Fibroblast of lung (primary cell): ENCODE data around the gene TMEM203. TPM values are rescaled to one million over a fixed set of nuclear protein-coding genes. Genes with fewer than 3 reads are reported as not detected.
A peak's percentile ranks its signal among the peaks of the same experiment; 100 is the strongest.

Experiments used
- DNase-seq, 2 donors: peaks; one replicate each; pipeline versions ENCODE4 v3.0.0 to v3.0.0-alpha.2; 2010; ENCODE audit warnings: low read depth in 2 of 2
- H2AFZ ChIP-seq: 2 replicates; pipeline ENCODE4 v1.5.1; 2012; ENCODE audit warnings: low read length, control low read depth, inconsistent platforms
- H3K27ac ChIP-seq: 2 replicates; pipeline ENCODE4 v1.5.1; 2011; ENCODE audit warnings: low read length, control low read depth; ENCODE audit not compliant: insufficient read depth
- H3K27me3 ChIP-seq: 2 replicates; pipeline ENCODE4 v1.5.1; 2011; ENCODE audit warnings: mild to moderate bottlenecking, low read length; ENCODE audit not compliant: control insufficient read depth, insufficient read depth
- H3K36me3 ChIP-seq: 2 replicates; pipeline ENCODE4 v1.5.1; 2011; ENCODE audit warnings: low read length; ENCODE audit not compliant: control insufficient read depth, insufficient read depth
- H3K4me1 ChIP-seq: 2 replicates; pipeline ENCODE4 v1.5.1; 2011; ENCODE audit warnings: low read length; ENCODE audit not compliant: control insufficient read depth, insufficient read depth; ENCODE audit errors: extremely low read depth
- H3K4me2 ChIP-seq: 2 replicates; pipeline ENCODE4 v1.5.1; 2011; ENCODE audit warnings: low read length, control low read depth; ENCODE audit not compliant: insufficient read depth; ENCODE audit errors: extremely low read depth
- H3K4me3 ChIP-seq, 4 experiments: fragments of 200-600 bp in 1 of 4; sonication (generic) in 1 of 4; replicated peaks in 1 of 4; 2 replicates each; pipeline ENCODE4 v1.5.1; 2011 to 2016; ENCODE audit warnings: low read length in 4 of 4, low read depth in 3 of 4, mild to moderate bottlenecking in 3 of 4, control low read depth in 2 of 4, inconsistent platforms in 1 of 4, mixed read lengths in 1 of 4; ENCODE audit not compliant: insufficient read depth in 1 of 4; ENCODE audit errors: control extremely low read depth in 1 of 4
- H3K79me2 ChIP-seq: 2 replicates; pipeline ENCODE4 v1.5.1; 2012; ENCODE audit warnings: mild to moderate bottlenecking, low read length, inconsistent platforms; ENCODE audit not compliant: control insufficient read depth, insufficient read depth
- H3K9ac ChIP-seq: 2 replicates; pipeline ENCODE4 v1.5.1; 2011; ENCODE audit warnings: mild to moderate bottlenecking, low read length, control low read depth; ENCODE audit not compliant: insufficient read depth
- H3K9me3 ChIP-seq: 2 replicates; pipeline ENCODE4 v1.5.1; 2012; ENCODE audit warnings: low read depth, low read length; ENCODE audit not compliant: control insufficient read depth, insufficient read depth
- H4K20me1 ChIP-seq: 2 replicates; pipeline ENCODE4 v1.5.1; 2011; ENCODE audit warnings: low read length; ENCODE audit not compliant: control insufficient read depth, insufficient read depth; ENCODE audit errors: extremely low read depth
- EZH2 ChIP-seq: IDR thresholded peaks from 2 replicates; pipeline ENCODE4 v1.5.1; 2012; ENCODE audit warnings: low read length, control low read depth, mild to moderate bottlenecking; ENCODE audit errors: missing control alignments
- polyA plus RNA-seq, 2 donors: library from polyadenylated mRNA; depleted of rRNA in 1 of 2; stranded (reverse) in 1 of 2; unstranded in 1 of 2; fragments of >200 nt; gene quantifications; 2 replicates each; pipeline ENCODE4 v1.2.1, GENCODE V29; 2011 to 2012; ENCODE audit warnings: missing spikeins in 1 of 2
- total RNA-seq: library from RNA; depleted of rRNA; stranded (reverse); fragments of >200 nt; gene quantifications from 2 replicates; pipeline ENCODE4 v1.2.1, GENCODE V29; 2014
- TF ChIP-seq, protein P1 (sequence below), 2 donors: IDR thresholded peaks in 1 of 2; conservative IDR thresholded peaks in 1 of 2; 1 replicate in 1 of 2; 2 replicates in 1 of 2; pipeline ENCODE4 v1.5.1; 2011 to 2012; ENCODE audit warnings: low read length in 2 of 2, control low read depth in 1 of 2, inconsistent platforms in 1 of 2, low read depth in 1 of 2, mild to moderate bottlenecking in 1 of 2

The TMEM203 gene
- total and polyA plus RNA-seq, 2 donors (not counting 1 experiment from before 2014, with no cell fraction given), result 36.3 to 38.6 TPM

DNA sequence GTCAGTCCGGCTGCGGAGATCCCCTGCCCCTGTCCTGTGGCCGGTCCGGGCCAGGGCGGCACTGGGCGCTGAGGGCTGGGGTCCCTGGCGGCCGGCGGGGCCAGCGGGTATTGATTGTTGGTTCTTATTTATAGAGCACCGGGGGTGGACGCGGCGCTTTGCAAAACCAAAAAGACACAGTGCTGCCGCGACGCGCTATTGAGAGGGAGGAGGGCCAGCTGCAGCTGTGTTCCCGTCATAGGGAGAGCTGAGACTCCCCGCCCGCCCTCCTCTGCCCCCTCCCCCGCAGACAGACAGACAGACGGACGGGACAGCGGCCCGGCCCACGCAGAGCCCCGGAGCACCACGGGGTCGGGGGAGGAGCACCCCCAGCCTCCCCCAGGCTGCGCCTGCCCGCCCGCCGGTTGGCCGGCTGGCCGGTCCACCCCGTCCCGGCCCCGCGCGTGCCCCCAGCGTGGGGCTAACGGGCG is 38.1 kb downstream of the TMEM203 start:
- H3K4me3 ChIP-seq, result no peak overlapping the region
- H3K4me1 ChIP-seq, result no peaks in the 10 kb centered on the region
- no peak overlapping the region for H2AFZ ChIP-seq
- no peak overlapping the region for H3K4me2 ChIP-seq
- no peaks in the 10 kb centered on the region for H3K79me2 ChIP-seq
- H3K9ac ChIP-seq, result no peak overlapping the region
- H3K27me3 ChIP-seq, result peaks cover 50% of the 10 kb centered on the region
- no peak for DNase-seq
- no peaks in the 10 kb centered on the region for H3K9me3 ChIP-seq
- no peaks in the 10 kb centered on the region for H3K36me3 ChIP-seq
- H4K20me1 ChIP-seq, result no peaks in the 10 kb centered on the region
- TF ChIP-seq, protein P1, sequence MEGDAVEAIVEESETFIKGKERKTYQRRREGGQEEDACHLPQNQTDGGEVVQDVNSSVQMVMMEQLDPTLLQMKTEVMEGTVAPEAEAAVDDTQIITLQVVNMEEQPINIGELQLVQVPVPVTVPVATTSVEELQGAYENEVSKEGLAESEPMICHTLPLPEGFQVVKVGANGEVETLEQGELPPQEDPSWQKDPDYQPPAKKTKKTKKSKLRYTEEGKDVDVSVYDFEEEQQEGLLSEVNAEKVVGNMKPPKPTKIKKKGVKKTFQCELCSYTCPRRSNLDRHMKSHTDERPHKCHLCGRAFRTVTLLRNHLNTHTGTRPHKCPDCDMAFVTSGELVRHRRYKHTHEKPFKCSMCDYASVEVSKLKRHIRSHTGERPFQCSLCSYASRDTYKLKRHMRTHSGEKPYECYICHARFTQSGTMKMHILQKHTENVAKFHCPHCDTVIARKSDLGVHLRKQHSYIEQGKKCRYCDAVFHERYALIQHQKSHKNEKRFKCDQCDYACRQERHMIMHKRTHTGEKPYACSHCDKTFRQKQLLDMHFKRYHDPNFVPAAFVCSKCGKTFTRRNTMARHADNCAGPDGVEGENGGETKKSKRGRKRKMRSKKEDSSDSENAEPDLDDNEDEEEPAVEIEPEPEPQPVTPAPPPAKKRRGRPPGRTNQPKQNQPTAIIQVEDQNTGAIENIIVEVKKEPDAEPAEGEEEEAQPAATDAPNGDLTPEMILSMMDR (conservative IDR thresholded peaks at IDR 0.05 in 1 of 2, IDR thresholded peaks at IDR 0.05 in 1 of 2; ENCODE audit: low read depth in 1 of 2, low read length in 2 of 2), result no peak
- no peak for TF ChIP-seq EZH2
- H3K27ac ChIP-seq, result no peak overlapping the region

GRCh38 chr9:137166380-137167229 is 38.8 kb downstream of the TMEM203 start:
- Histone ChIP-seq H3K36me3 (no peaks in the 10 kb centered on the region), H3K4me1 (no peaks in the 10 kb centered on the region), H4K20me1 (no peaks in the 10 kb centered on the region), H3K27me3 (peaks cover 50% of the 10 kb centered on the region), H3K9ac (no peak overlapping the region), H2AFZ (no peak overlapping the region), H3K4me3 (no peak overlapping the region), H3K9me3 (no peaks in the 10 kb centered on the region), H3K79me2 (no peaks in the 10 kb centered on the region), H3K27ac (no peak overlapping the region), H3K4me2 (no peak overlapping the region)
- no peak for DNase-seq
- TF ChIP-seq EZH2, result peak; percentile 77
- TF ChIP-seq, protein P1 (conservative IDR thresholded peaks at IDR 0.05 in 1 of 2, IDR thresholded peaks at IDR 0.05 in 1 of 2; ENCODE audit: low read depth in 1 of 2, low read length in 2 of 2), result no peak

DNA sequence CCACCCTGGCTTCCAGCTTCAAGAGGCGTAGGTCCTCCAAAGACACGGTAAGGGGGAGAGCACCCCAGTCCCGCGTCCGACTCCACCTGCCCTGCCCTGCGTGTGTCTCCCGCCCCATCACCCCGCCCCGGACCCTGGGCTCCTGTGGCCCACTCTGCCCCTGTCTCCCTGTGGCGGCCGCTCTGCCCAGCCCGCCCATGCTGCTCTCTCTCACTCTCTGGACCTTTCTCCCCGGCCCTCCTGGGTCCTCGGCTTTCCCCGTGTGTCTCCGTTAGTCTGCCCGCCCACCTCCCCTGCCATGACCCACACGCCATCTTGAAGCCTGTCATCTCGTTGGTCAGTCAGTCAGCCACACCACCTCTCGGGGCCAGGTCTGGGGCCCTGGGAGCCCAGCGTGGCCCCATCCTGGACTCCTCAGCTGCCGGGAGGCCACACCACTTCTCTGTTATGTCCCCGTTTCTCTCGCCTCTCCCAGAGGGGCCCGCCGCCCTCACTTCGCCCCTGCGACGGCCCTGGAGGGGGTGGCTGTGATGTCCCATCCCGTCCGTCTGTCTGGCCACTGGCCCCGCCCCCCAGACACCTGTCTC is 40.1 kb downstream of the TMEM203 start:
- no peak overlapping the region for H3K4me2 ChIP-seq
- no peaks in the 10 kb centered on the region for H3K4me1 ChIP-seq
- no peaks in the 10 kb centered on the region for H3K36me3 ChIP-seq
- no peak overlapping the region for H2AFZ ChIP-seq
- no peak overlapping the region for H3K27ac ChIP-seq
- peaks cover 52% of the 10 kb centered on the region for H3K27me3 ChIP-seq
- no peak for DNase-seq
- no peak overlapping the region for H3K4me3 ChIP-seq
- no peaks in the 10 kb centered on the region for H3K9me3 ChIP-seq
- TF ChIP-seq, protein P1 (conservative IDR thresholded peaks at IDR 0.05 in 1 of 2, IDR thresholded peaks at IDR 0.05 in 1 of 2; ENCODE audit: low read depth in 1 of 2, low read length in 2 of 2), result no peak
- no peak for TF ChIP-seq EZH2
- H4K20me1 ChIP-seq, result no peaks in the 10 kb centered on the region
- H3K79me2 ChIP-seq, result no peaks in the 10 kb centered on the region
- H3K9ac ChIP-seq, result no peak overlapping the region
